Pancreas (tissue), 10 donors: ENCODE data around the gene THBS2. TPM values are rescaled to one million over a fixed set of nuclear protein-coding genes. Genes with fewer than 3 reads are reported as not detected.

Source experiments
- ATAC-seq, 4 donors: fragments of 200-7000 bp; cut with Tn5 transposase; one replicate each; pipeline versions ENCODE4 v1.8.0 to v1.9.1; 2020; ENCODE audit warnings: mild to moderate bottlenecking in 4 of 4, moderate library complexity in 4 of 4
- DNase-seq, 6 donors: peaks; one replicate each; pipeline ENCODE4 v3.0.0-alpha.2; 2020
- FAIRE-seq: peaks from 2 replicates; lab custom pipeline; 2012; peaks lifted over from hg19 to GRCh38; lab: Jason Lieb, UNC
- H3K27ac ChIP-seq, 4 donors: fragments of 200-600 bp; sonication (generic); 1 replicate in 3 of 4; 2 replicates in 1 of 4; pipeline versions ENCODE4 v1.5.0 to v1.8.0; 2020
- H3K27me3 ChIP-seq, 4 donors: fragments of 200-600 bp; one replicate each; pipeline ENCODE4 v1.8.0; 2021
- H3K36me3 ChIP-seq, 3 donors: fragments of 200-600 bp; sonication (generic) in 1 of 3; one replicate each; pipeline versions ENCODE4 v1.5.0 to v1.8.0; 2020 to 2021
- H3K4me1 ChIP-seq, 3 donors: fragments of 200-600 bp; one replicate each; pipeline ENCODE4 v1.8.0; 2021
- H3K4me3 ChIP-seq, 4 donors: fragments of 200-600 bp; sonication (generic) in 2 of 4; one replicate each; pipeline versions ENCODE4 v1.5.0 to v1.8.0; 2020 to 2021
- H3K9me3 ChIP-seq, 4 donors: fragments of 200-600 bp; one replicate each; pipeline ENCODE4 v1.8.0; 2021
- CTCF ChIP-seq, 4 donors: fragments of 200-600 bp; sonication (generic) in 3 of 4; IDR thresholded peaks; one replicate each; pipeline versions ENCODE4 v1.5.0 to v1.8.0; 2021; ENCODE audit warnings: antibody characterized with exemption in 4 of 4
- WGBS, 2 donors: extraction: QIAGEN DNeasy Blood & Tissue Kit; methylation state at CpG; one replicate each; pipeline ENCODE4 v1.1.7; 2013; 5-methylcytosine and 5-hydroxymethylcytosine counted together
- intact Hi-C, 3 donors: fragments of 100-400 bp; cut with DNase I; formaldehyde crosslinking; loops; one replicate each; pipeline versions ENCODE4 v1.11.1 to v1.14.2; 2022
- polyA plus RNA-seq, 2 donors: library from polyadenylated mRNA; stranded (reverse); fragments of 200-250 nt; gene quantifications; one replicate each; pipeline ENCODE4 v1.2.3, GENCODE V29; 2013
- total RNA-seq, 6 donors: library from RNA; stranded (reverse); fragmentation: NEBNext Ultra II Directional in 4 of 6; extraction: Animal tissue kit (Norgen Biotek cat#: 25700) in 4 of 6; gene quantifications; one replicate each; pipeline versions ENCODE4 v1.2.1 to v1.2.4, GENCODE V29; 2021 to 2023
- donor health status: healthy with polysubstance abuse.
- donor health status: DM: no; HTN: no; CAD: no; lungs with moderate emphysema.
- donor health status: DM: no; HTN: no; CAD: no.
- donor health status: control.
- donor health status: control.
- donor health status: Bipolar disorder and iron deficiency.
- donor health status: DM: yes; HTN: yes; CAD: no.
- donor health status: DM: no; HTN: no; CAD: no.
- donor health status: DM: no; HTN: no; CAD: no.
- donor health status: DM: yes; HTN: yes; CAD: no.

The THBS2 gene
- total and polyA plus RNA-seq, 8 donors = 0.96 to 39.4 (median 2.6) TPM

GRCh38 chr6:169169941-169170582 is 83.6 kb downstream of the THBS2 start:
- Histone ChIP-seq H3K27ac (no peak overlapping the region), H3K9me3 (no peaks in the 10 kb centered on the region), H3K27me3 (no peaks in the 10 kb centered on the region), H3K4me3 (no peak overlapping the region), H3K36me3 (no peaks in the 10 kb centered on the region), H3K4me1 (no peaks in the 10 kb centered on the region)
- DNase-seq (no peak), FAIRE-seq (no peak), ATAC-seq (no peak)
- WGBS, 2 donors = 59 to 71% methylated on average over 16 of the region's 16 CpGs
- intact Hi-C loops = no loop called here
- no peak for TF ChIP-seq CTCF (IDR thresholded peaks at IDR 0.05)

- FAIRE-seq = no peak
- no peak for DNase-seq
- Histone ChIP-seq H3K4me1 (no peaks in the 10 kb centered on the region), H3K36me3 (no peaks in the 10 kb centered on the region), H3K9me3 (no peaks in the 10 kb centered on the region), H3K27me3 (no peaks in the 10 kb centered on the region), H3K4me3 (no peak overlapping the region), H3K27ac (no peak overlapping the region)
- intact Hi-C loops = no loop called here
- WGBS, 2 donors = 67 to 72% methylated on average over 17 of the region's 17 CpGs
- no peak for TF ChIP-seq CTCF (IDR thresholded peaks at IDR 0.05)
- no peak for ATAC-seq
Observed at GRCh38 chr6:169169375-169169774, 84.3 kb downstream of the THBS2 start.

GRCh38 chr6:169168706-169169105 is 84.9 kb downstream of the THBS2 start:
- Histone ChIP-seq H3K9me3 (no peaks in the 10 kb centered on the region), H3K4me1 (no peaks in the 10 kb centered on the region), H3K27me3 (no peaks in the 10 kb centered on the region), H3K36me3 (no peaks in the 10 kb centered on the region), H3K4me3 (no peak overlapping the region), H3K27ac (no peak overlapping the region)
- 60 to 70% methylated on average over 16 of the region's 16 CpGs for WGBS, 2 donors
- FAIRE-seq (no peak), DNase-seq (no peak), ATAC-seq (no peak)
- intact Hi-C loops = no loop called here
- TF ChIP-seq CTCF (IDR thresholded peaks at IDR 0.05) = no peak

GRCh38 chr6:169168302-169168630 is 85.4 kb downstream of the THBS2 start:
- H3K9me3 ChIP-seq = no peaks in the 10 kb centered on the region
- intact Hi-C loops = no loop called here
- H3K27me3 ChIP-seq = no peaks in the 10 kb centered on the region
- H3K36me3 ChIP-seq = no peaks in the 10 kb centered on the region
- no peaks in the 10 kb centered on the region for H3K4me1 ChIP-seq
- TF ChIP-seq CTCF (IDR thresholded peaks at IDR 0.05) = no peak
- ATAC-seq (no peak), DNase-seq (no peak), FAIRE-seq (no peak)
- H3K27ac ChIP-seq = no peak overlapping the region
- 84 to 91% methylated on average over 15 of the region's 15 CpGs for WGBS, 2 donors
- H3K4me3 ChIP-seq = no peak overlapping the region

GRCh38 chr6:169167581-169168301 is 85.9 kb downstream of the THBS2 start:
- H3K9me3 ChIP-seq = no peaks in the 10 kb centered on the region
- intact Hi-C loops = no loop called here
- H3K4me1 ChIP-seq = no peaks in the 10 kb centered on the region
- no peak overlapping the region for H3K4me3 ChIP-seq
- DNase-seq (no peak), ATAC-seq (peak in 2 of 4 donors; percentile 42 to 45), FAIRE-seq (no peak)
- WGBS, 2 donors = 68 to 79% methylated on average over 37 of the region's 37 CpGs
- TF ChIP-seq CTCF (IDR thresholded peaks at IDR 0.05) = no peak
- no peaks in the 10 kb centered on the region for H3K36me3 ChIP-seq
- no peaks in the 10 kb centered on the region for H3K27me3 ChIP-seq
- H3K27ac ChIP-seq = no peak overlapping the region
